Brain microvascular endothelial cell (primary cell): ENCODE results near the gene RHBDL1.
A peak's percentile ranks its signal among the peaks of the same experiment; 100 is the strongest.

ENCODE experiments used
- DNase-seq: peaks from one replicate; pipeline ENCODE4 v3.0.0-alpha.2; 2020
- H3K27ac ChIP-seq: fragments of 250-450 bp; sonication (Bioruptor Pico); 2 replicates; pipeline ENCODE4 v1.5.1; 2020; ENCODE audit warnings: mild to moderate bottlenecking, moderate library complexity
- H3K27me3 ChIP-seq: fragments of 250-450 bp; sonication (Bioruptor Pico); replicated peaks from 2 replicates; pipeline ENCODE4 v1.5.1; 2020; ENCODE audit warnings: mild to moderate bottlenecking
- H3K36me3 ChIP-seq: fragments of 250-450 bp; sonication (Bioruptor Pico); replicated peaks from 2 replicates; pipeline ENCODE4 v1.5.1; 2020; ENCODE audit warnings: mild to moderate bottlenecking
- H3K4me3 ChIP-seq: 2 replicates; pipeline ENCODE4 v1.5.1; 2011; ENCODE audit warnings: low read depth, mild to moderate bottlenecking, control low read depth, low read length, moderate library complexity
- CTCF ChIP-seq: IDR thresholded peaks from 2 replicates; pipeline ENCODE4 v1.5.1; 2011; ENCODE audit warnings: low read depth, mild to moderate bottlenecking, moderate library complexity, low read length, control low read depth, inconsistent platforms; ENCODE audit errors: missing control alignments
- in situ Hi-C: cut with HindIII; loops from 2 replicates; pipeline ENCODE4 v1.10.0; 2017; ENCODE audit warnings: low sequenced_read_pairs, low pct_ligation_motif_present

Gene RHBDL1

GRCh38 chr16:725463-726187 is 50.2 kb downstream of the RHBDL1 start:
- no peaks in the 10 kb centered on the region for H3K27me3 ChIP-seq
- H3K4me3 ChIP-seq, result no peak overlapping the region
- peaks cover 2% of the 10 kb centered on the region for H3K36me3 ChIP-seq
- in situ Hi-C loops, result no loop called here
- no peak overlapping the region for H3K27ac ChIP-seq
- TF ChIP-seq CTCF, result no peak
- no peak for DNase-seq

GRCh38 chr16:726188-726437 is 50.6 kb downstream of the RHBDL1 start:
- Histone ChIP-seq H3K4me3 (no peak overlapping the region), H3K27me3 (no peaks in the 10 kb centered on the region), H3K36me3 (peaks cover 2% of the 10 kb centered on the region), H3K27ac (no peak overlapping the region)
- in situ Hi-C loops, result no loop called here
- no peak for DNase-seq
- TF ChIP-seq CTCF, result no peak

- no peaks in the 10 kb centered on the region for H3K27me3 ChIP-seq
- TF ChIP-seq CTCF, result no peak
- in situ Hi-C loops, result no loop called here
- DNase-seq, result no peak
- peak within 1 kb of the TSS; percentile 67 for H3K4me3 ChIP-seq
- peaks cover 2% of the 10 kb centered on the region for H3K36me3 ChIP-seq
- H3K27ac ChIP-seq, result peak within 1 kb of the TSS; percentile 24
Observed at GRCh38 chr16:726438-727290, 51.2 kb downstream of the RHBDL1 start, which contains the start of the genes CCDC78 and HAGHL. Gene CCDC78, minus strand, starts transcription at chr16:726443. Its CDS starts 76 bp downstream, at chr16:726367. Gene HAGHL, plus strand, starts transcription at chr16:727106. Its CDS starts 404 bp downstream, at chr16:727510.

GRCh38 chr16:727291-727977 is 52.0 kb downstream of the RHBDL1 start:
- DNase-seq, result no peak
- no peaks in the 10 kb centered on the region for H3K27me3 ChIP-seq
- no peak for TF ChIP-seq CTCF
- H3K4me3 ChIP-seq, result peak overlapping the region; percentile 67
- in situ Hi-C loops, result no loop called here
- H3K27ac ChIP-seq, result peak overlapping the region; percentile 24
- peaks cover 2% of the 10 kb centered on the region for H3K36me3 ChIP-seq
